Activated CD8-positive, alpha-beta T cell treated with anti-CD3 and anti-CD28 coated beads, Interleukin-2, amount 10 ng/mL, durations not matched to agents 7 days and 5 days (primary cell): Measurements from ENCODE around the gene FAM83G. TPM values are rescaled to one million over a fixed set of nuclear protein-coding genes. Genes with fewer than 3 reads are reported as not detected.

Source experiments
- ATAC-seq: fragments of 150-1000 bp; cut with Tn5 transposase; one replicate; pipeline ENCODE4 v1.10.0; 2021; ENCODE audit warnings: moderate library complexity
- CTCF ChIA-PET: fragments of 350-600 bp; sonication (Branson Sonifier 250); formaldehyde crosslinking; loops from one replicate; lab custom pipeline; 2021; ENCODE audit warnings: antibody characterized with exemption; lab: Charles Lee
- POLR2A ChIA-PET: fragments of 350-600 bp; sonication (Branson Sonifier 250); formaldehyde crosslinking; loops from one replicate; lab custom pipeline; 2021; ENCODE audit warnings: antibody characterized with exemption; lab: Charles Lee
- DNase-seq: peaks from one replicate; pipeline ENCODE4 v3.0.0-alpha.2; 2020
- H3K27ac Mint-ChIP-seq: one replicate; pipeline ENCODE4 v1.8.0; 2021; ENCODE audit warnings: mild to moderate bottlenecking, mixed read lengths
- H3K27me3 Mint-ChIP-seq: one replicate; pipeline ENCODE4 v1.8.0; 2021; ENCODE audit warnings: low read depth, mixed read lengths
- H3K36me3 Mint-ChIP-seq: one replicate; pipeline ENCODE4 v1.8.0; 2021; ENCODE audit warnings: low read depth, mixed read lengths
- H3K4me1 Mint-ChIP-seq: one replicate; pipeline ENCODE4 v1.8.0; 2021; ENCODE audit warnings: low read depth, mixed read lengths
- H3K4me3 Mint-ChIP-seq: one replicate; pipeline ENCODE4 v1.8.0; 2021; ENCODE audit warnings: mild to moderate bottlenecking, mixed read lengths
- H3K9me3 Mint-ChIP-seq: one replicate; pipeline ENCODE4 v1.8.0; 2022; ENCODE audit warnings: mixed read lengths; ENCODE audit not compliant: insufficient read depth
- total RNA-seq, 2 experiments: library from RNA; stranded (reverse); gene quantifications; one replicate each; pipeline ENCODE4 v1.2.3, GENCODE V29; 2021

FAM83G gene
- total RNA-seq, 2 experiments from 2014 or later: 4.0 to 4.5 TPM

DNA sequence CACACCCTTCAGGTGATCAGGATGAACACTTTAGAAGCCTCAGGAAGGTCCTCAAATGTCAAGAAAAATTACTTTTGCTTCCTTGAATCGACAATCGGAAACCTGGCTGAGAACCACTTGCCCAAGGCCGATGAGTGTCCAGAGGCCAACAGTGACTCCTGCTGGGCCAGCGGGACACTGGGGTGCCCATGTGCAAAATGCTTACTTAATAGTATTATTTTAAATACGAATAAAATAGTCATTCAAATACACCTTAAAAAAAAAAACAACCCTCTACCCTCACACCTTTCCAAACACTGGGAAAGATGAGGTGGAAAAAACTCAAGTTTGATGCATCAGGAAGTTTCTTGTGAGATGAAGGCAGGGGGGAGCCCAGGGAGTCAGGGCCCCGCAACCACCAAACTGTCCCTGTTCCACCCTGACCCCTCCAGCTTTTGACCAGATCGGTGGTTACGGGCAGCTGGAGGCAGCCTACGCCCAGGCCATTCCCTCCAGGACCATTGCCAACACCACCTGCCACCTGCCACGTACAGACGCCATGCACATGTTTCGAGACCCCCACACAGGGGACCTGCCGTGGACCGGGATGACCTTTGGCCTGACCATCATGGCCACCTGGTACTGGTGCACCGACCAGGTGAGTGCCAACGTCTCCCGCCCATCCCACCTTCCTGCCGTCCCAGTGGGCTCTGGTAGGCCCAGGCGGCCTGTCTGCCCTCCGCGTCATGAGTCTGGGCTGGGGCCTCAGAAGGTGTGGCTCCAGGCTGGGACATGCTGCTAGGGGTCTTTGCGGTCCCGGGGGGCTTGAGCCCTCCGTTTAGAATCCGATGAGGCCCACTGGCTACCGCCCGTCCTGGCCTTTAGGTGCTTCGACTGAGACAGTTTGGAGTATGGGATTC, 33.7 kb downstream of the FAM83G start:
- ChIA-PET POLR2A (no interaction called here), CTCF (interaction anchor here (2.0 kb wide), 1 partner anchor 10 kb away, joined by 10 read pairs; no protein-coding TSS in a partner anchor)
- H3K27me3 Mint-ChIP-seq: no peaks in the 10 kb centered on the region
- no peak for ATAC-seq
- no peak overlapping the region for H3K4me3 Mint-ChIP-seq
- no peak for DNase-seq
- no peaks in the 10 kb centered on the region for H3K9me3 Mint-ChIP-seq
- H3K4me1 Mint-ChIP-seq: peaks cover 3% of the 10 kb centered on the region
- no peaks in the 10 kb centered on the region for H3K36me3 Mint-ChIP-seq
- H3K27ac Mint-ChIP-seq: no peak overlapping the region

- H3K27me3 Mint-ChIP-seq: no peaks in the 10 kb centered on the region
- no peak overlapping the region for H3K4me3 Mint-ChIP-seq
- no peaks in the 10 kb centered on the region for H3K9me3 Mint-ChIP-seq
- CTCF ChIA-PET: interaction anchor here (1.2 kb wide), 1 partner anchor 8 kb away, joined by 8 read pairs; no protein-coding TSS in a partner anchor
- H3K4me1 Mint-ChIP-seq: peaks cover 3% of the 10 kb centered on the region
- no peak for DNase-seq
- ATAC-seq: no peak
- POLR2A ChIA-PET: no interaction called here
- H3K36me3 Mint-ChIP-seq: no peaks in the 10 kb centered on the region
- no peak overlapping the region for H3K27ac Mint-ChIP-seq
These were observed 35.3 kb downstream of the FAM83G start for GRCh38 chr17:18968945-18969887.

- Mint-ChIP-seq H3K27ac (no peak overlapping the region), H3K4me3 (no peak overlapping the region), H3K27me3 (no peaks in the 10 kb centered on the region), H3K4me1 (peaks cover 3% of the 10 kb centered on the region), H3K36me3 (no peaks in the 10 kb centered on the region), H3K9me3 (no peaks in the 10 kb centered on the region)
- DNase-seq (no peak), ATAC-seq (no peak)
- POLR2A ChIA-PET: no interaction called here
- CTCF ChIA-PET: no interaction called here
These were observed 36.2 kb downstream of the FAM83G start for GRCh38 chr17:18968345-18968744.

- Mint-ChIP-seq H3K4me1 (peaks cover 3% of the 10 kb centered on the region), H3K9me3 (no peaks in the 10 kb centered on the region), H3K27me3 (no peaks in the 10 kb centered on the region), H3K4me3 (no peak overlapping the region), H3K36me3 (no peaks in the 10 kb centered on the region), H3K27ac (no peak overlapping the region)
- ChIA-PET POLR2A (no interaction called here), CTCF (no interaction called here)
- ATAC-seq (no peak), DNase-seq (no peak)
These were observed 36.6 kb downstream of the FAM83G start for GRCh38 chr17:18967916-18968315.

DNA sequence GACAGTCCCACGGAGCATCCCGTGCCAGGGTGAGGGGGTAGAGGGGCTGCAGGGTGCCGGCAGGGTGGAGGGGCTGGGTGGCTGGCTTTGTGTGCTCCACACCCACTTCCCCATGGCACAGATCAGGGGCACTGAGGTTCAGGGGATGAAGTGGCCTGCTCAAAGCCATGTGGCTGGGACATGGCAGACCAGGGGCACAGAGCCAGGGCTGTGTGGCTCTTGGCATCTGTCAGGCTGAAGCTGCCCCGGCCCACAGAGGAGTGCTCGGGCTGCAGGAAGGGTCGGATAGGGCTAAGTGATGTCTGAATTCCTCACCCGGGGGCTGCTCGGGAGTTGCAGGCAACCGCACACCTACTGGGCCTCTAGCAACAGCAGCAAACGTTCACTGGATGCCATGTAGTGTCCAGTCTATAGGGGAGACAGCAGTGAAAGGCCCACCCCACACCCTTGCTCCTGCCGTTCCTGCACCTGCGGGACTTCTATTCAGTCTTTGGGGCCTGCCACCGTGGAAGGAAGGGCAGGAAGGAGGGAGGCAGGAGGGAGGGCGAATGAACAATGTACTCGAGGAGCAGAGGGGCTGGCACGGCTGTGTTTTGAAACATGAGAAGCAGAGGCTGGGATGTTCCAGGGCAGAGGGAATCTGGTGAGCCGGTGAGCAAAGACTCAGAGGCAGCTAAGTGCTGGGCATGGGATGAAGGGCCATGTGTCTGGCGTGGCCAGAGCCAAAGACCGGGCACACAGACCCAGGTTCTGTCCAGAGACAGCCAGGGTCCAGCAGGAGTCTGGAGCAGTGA, 37.5 kb downstream of the FAM83G start:
- Mint-ChIP-seq H3K9me3 (no peaks in the 10 kb centered on the region), H3K27ac (no peak overlapping the region), H3K4me3 (no peak overlapping the region), H3K4me1 (peaks cover 3% of the 10 kb centered on the region), H3K27me3 (no peaks in the 10 kb centered on the region), H3K36me3 (no peaks in the 10 kb centered on the region)
- no peak for ATAC-seq
- DNase-seq: no peak
- POLR2A ChIA-PET: no interaction called here
- CTCF ChIA-PET: no interaction called here

- CTCF ChIA-PET: no interaction called here
- H3K9me3 Mint-ChIP-seq: no peaks in the 10 kb centered on the region
- H3K27me3 Mint-ChIP-seq: no peaks in the 10 kb centered on the region
- peaks cover 6% of the 10 kb centered on the region for H3K4me1 Mint-ChIP-seq
- H3K27ac Mint-ChIP-seq: no peak overlapping the region
- H3K4me3 Mint-ChIP-seq: no peak overlapping the region
- no peaks in the 10 kb centered on the region for H3K36me3 Mint-ChIP-seq
- POLR2A ChIA-PET: no interaction called here
- DNase-seq (no peak), ATAC-seq (no peak)
These were observed 38.9 kb downstream of the FAM83G start for GRCh38 chr17:18965530-18966236.

DNA sequence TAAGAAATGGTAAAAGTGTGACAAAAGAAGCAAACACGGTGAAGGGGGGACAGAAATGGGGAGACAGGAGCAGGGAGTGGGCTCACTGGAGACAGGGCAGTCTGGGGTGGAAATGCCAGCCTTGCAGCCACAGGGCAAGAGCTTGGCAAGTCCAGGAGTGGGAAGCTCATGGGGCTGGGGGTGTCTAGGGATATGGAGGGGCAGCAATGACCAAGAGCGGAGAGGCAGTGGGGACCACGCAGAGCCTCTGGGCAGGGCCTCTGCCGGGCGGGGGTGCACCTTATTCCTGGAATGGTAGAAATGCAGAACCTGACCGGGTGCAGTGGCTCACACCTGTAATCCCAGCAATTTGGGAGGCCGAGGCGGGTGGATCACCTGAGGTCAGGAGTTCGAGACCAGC, 40.0 kb downstream of the FAM83G start:
- no peak for DNase-seq
- CTCF ChIA-PET: no interaction called here
- Mint-ChIP-seq H3K9me3 (no peaks in the 10 kb centered on the region), H3K27me3 (no peaks in the 10 kb centered on the region), H3K4me1 (peaks cover 8% of the 10 kb centered on the region), H3K27ac (no peak overlapping the region), H3K36me3 (no peaks in the 10 kb centered on the region), H3K4me3 (no peak overlapping the region)
- POLR2A ChIA-PET: no interaction called here
- ATAC-seq: no peak

GRCh38 chr17:18964018-18964351, 40.6 kb downstream of the FAM83G start:
- no peaks in the 10 kb centered on the region for H3K36me3 Mint-ChIP-seq
- ChIA-PET POLR2A (no interaction called here), CTCF (no interaction called here)
- H3K9me3 Mint-ChIP-seq: no peaks in the 10 kb centered on the region
- H3K4me3 Mint-ChIP-seq: no peak overlapping the region
- H3K4me1 Mint-ChIP-seq: peaks cover 8% of the 10 kb centered on the region
- no peak overlapping the region for H3K27ac Mint-ChIP-seq
- ATAC-seq (no peak), DNase-seq (no peak)
- no peaks in the 10 kb centered on the region for H3K27me3 Mint-ChIP-seq

- DNase-seq (no peak), ATAC-seq (no peak)
- Mint-ChIP-seq H3K4me3 (no peak overlapping the region), H3K4me1 (peaks cover 6% of the 10 kb centered on the region), H3K27me3 (no peaks in the 10 kb centered on the region), H3K27ac (peak overlapping the region; percentile 66), H3K36me3 (no peaks in the 10 kb centered on the region), H3K9me3 (no peaks in the 10 kb centered on the region)
- POLR2A ChIA-PET: no interaction called here
- CTCF ChIA-PET: interaction anchor here (1.2 kb wide), 1 partner anchor 61 kb away, joined by 3 read pairs; no protein-coding TSS in a partner anchor
These were observed 41.2 kb downstream of the FAM83G start for GRCh38 chr17:18963126-18964017.

DNA sequence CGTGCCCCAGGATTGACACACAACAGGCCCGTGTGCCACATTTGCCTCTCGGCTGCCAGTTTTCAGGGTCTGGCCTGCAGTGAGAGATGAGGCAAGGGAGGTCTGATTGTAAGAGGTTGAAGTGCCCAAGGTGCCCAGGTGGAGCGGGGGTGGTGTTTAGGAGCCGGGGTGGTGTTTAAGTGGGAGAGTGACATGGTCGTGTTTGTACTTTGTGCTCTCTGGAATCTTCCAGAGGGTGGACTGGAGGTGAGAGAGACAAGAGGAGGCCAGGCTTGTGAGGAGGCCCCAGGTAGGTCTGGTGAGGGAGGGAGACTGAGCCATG, 42.1 kb downstream of the FAM83G start:
- Mint-ChIP-seq H3K4me3 (no peak overlapping the region), H3K27me3 (no peaks in the 10 kb centered on the region), H3K27ac (no peak overlapping the region), H3K4me1 (peaks cover 6% of the 10 kb centered on the region), H3K36me3 (no peaks in the 10 kb centered on the region), H3K9me3 (no peaks in the 10 kb centered on the region)
- ChIA-PET CTCF (interaction anchor here (1.2 to 2.7 kb wide), 2 partner anchors 29 to 62 kb away, joined by 3 to 17 read pairs; no protein-coding TSS in a partner anchor), POLR2A (no interaction called here)
- ATAC-seq: no peak
- no peak for DNase-seq
